Measurements from ENCODE around the gene ANKEF1. TPM values are rescaled to one million over a fixed set of nuclear protein-coding genes. Genes with fewer than 3 reads are reported as not detected.

ANKEF1 gene
- total RNA-seq, 1 donor from 2014 or later: 8.3 TPM

DNA sequence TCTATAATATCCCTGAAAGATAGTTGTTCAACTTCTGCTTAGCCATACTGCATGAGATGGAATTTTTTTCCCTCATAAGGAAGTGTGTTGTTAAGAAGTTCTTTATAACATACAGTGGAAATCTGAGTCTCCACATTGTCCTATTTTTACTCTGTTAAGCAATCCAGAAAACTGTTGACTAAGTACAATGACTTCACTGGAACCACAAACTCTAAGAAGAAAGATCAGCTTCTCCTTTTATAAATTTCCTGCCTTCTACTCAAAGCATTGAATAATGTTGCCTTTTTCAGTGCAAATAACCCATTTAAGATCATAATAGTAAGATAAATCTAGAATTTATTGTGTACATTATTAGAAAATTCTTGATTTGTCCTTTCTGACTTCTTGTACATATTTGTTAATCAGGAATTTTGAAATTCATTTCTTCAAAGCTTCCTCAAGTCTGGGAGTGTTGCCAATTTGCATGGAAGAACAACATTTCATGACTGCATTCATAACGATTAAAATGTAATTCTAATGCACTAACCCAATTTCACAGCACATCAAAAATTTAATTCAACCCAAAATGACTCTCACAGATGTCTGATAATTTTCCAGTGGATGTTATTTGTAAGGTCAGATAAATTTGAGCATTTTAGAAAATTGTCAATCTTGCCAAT lies 45.6 kb upstream of the ANKEF1 start:
- no peaks in the 10 kb centered on the region for H4K20me1 ChIP-seq (ENCODE audit: low read depth)
- H3K4me2 ChIP-seq: no peak overlapping the region
- no peak overlapping the region for H3K27ac ChIP-seq
- H3K4me1 ChIP-seq: no peaks in the 10 kb centered on the region
- H3K36me3 ChIP-seq: no peaks in the 10 kb centered on the region
- Mint-ChIP-seq H3K36me3 (no peaks in the 10 kb centered on the region), H3K9me3 (no peaks in the 10 kb centered on the region), H3K4me3 (no peak overlapping the region), H3K27ac (no peak overlapping the region), H3K27me3 (ENCODE audit: insufficient read depth, low read depth) (peaks cover 2% of the 10 kb centered on the region), H3K4me1 (no peaks in the 10 kb centered on the region)
- H3K9ac ChIP-seq: no peak overlapping the region
- no peak overlapping the region for H3K4me3 ChIP-seq
- no peaks in the 10 kb centered on the region for H3K27me3 ChIP-seq
- H2AFZ ChIP-seq (replicated peaks): no peak overlapping the region
- no peaks in the 10 kb centered on the region for H3F3A ChIP-seq (ENCODE audit: low read depth)
- DNase-seq (ENCODE audit: low spot score): no peak
- H3K79me2 ChIP-seq (ENCODE audit: low read depth): no peaks in the 10 kb centered on the region
- TF ChIP-seq EZH2phosphoT487 (IDR thresholded peaks at IDR 0.05) (no peak), CTCF (IDR thresholded peaks at IDR 0.05) (no peak), EZH2 (IDR thresholded peaks at IDR 0.05) (no peak)
- no peaks in the 10 kb centered on the region for H3K9me3 ChIP-seq (ENCODE audit: low read depth)

- Mint-ChIP-seq H3K4me3 (no peak overlapping the region), H3K9me3 (peaks cover 3% of the 10 kb centered on the region), H3K4me1 (no peaks in the 10 kb centered on the region), H3K36me3 (no peaks in the 10 kb centered on the region), H3K27me3 (ENCODE audit: insufficient read depth, low read depth) (peaks cover 2% of the 10 kb centered on the region), H3K27ac (no peak overlapping the region)
- Histone ChIP-seq H2AFZ (replicated peaks) (no peak overlapping the region), H4K20me1 (ENCODE audit: low read depth) (no peaks in the 10 kb centered on the region), H3F3A (ENCODE audit: low read depth) (no peaks in the 10 kb centered on the region), H3K27me3 (no peaks in the 10 kb centered on the region), H3K4me1 (no peaks in the 10 kb centered on the region), H3K9ac (no peak overlapping the region), H3K36me3 (no peaks in the 10 kb centered on the region), H3K79me2 (ENCODE audit: low read depth) (no peaks in the 10 kb centered on the region), H3K27ac (no peak overlapping the region), H3K4me2 (no peak overlapping the region), H3K9me3 (ENCODE audit: low read depth) (no peaks in the 10 kb centered on the region), H3K4me3 (no peak overlapping the region)
- no peak for DNase-seq (ENCODE audit: low spot score)
- TF ChIP-seq EZH2 (IDR thresholded peaks at IDR 0.05) (no peak), EZH2phosphoT487 (IDR thresholded peaks at IDR 0.05) (no peak), CTCF (IDR thresholded peaks at IDR 0.05) (no peak)
Measured at GRCh38 chr20:9993137-9993536, 41.6 kb upstream of the ANKEF1 start.

- H3K4me1 Mint-ChIP-seq: no peaks in the 10 kb centered on the region
- no peak for DNase-seq (ENCODE audit: low spot score)
Measured at GRCh38 chr20:9994676-9995075, 40.1 kb upstream of the ANKEF1 start.

More at GRCh38 chr20:9994676-9995075, 40.1 kb upstream of the ANKEF1 start:
- no peaks in the 10 kb centered on the region for H3K36me3 ChIP-seq
- TF ChIP-seq CTCF (IDR thresholded peaks at IDR 0.05) (no peak), EZH2phosphoT487 (IDR thresholded peaks at IDR 0.05) (no peak), EZH2 (IDR thresholded peaks at IDR 0.05) (no peak)
- H3K27me3 Mint-ChIP-seq (ENCODE audit: insufficient read depth, low read depth): peaks cover 2% of the 10 kb centered on the region
- no peak overlapping the region for H3K4me3 Mint-ChIP-seq
- no peak overlapping the region for H3K27ac Mint-ChIP-seq
- no peaks in the 10 kb centered on the region for H3K79me2 ChIP-seq (ENCODE audit: low read depth)
- no peaks in the 10 kb centered on the region for H3K36me3 Mint-ChIP-seq
- no peaks in the 10 kb centered on the region for H3K4me1 ChIP-seq
- H2AFZ ChIP-seq (replicated peaks): no peak overlapping the region
- H3K27ac ChIP-seq: no peak overlapping the region
- H3K9me3 Mint-ChIP-seq: peaks cover 3% of the 10 kb centered on the region
- no peak overlapping the region for H3K4me3 ChIP-seq
- H3K4me2 ChIP-seq: no peak overlapping the region
- H4K20me1 ChIP-seq (ENCODE audit: low read depth): no peaks in the 10 kb centered on the region
- H3K27me3 ChIP-seq: no peaks in the 10 kb centered on the region
- H3F3A ChIP-seq (ENCODE audit: low read depth): no peaks in the 10 kb centered on the region
- no peak overlapping the region for H3K9ac ChIP-seq
- H3K9me3 ChIP-seq (ENCODE audit: low read depth): no peaks in the 10 kb centered on the region

Data from neural progenitor cell (in vitro differentiated cells).